HG02981 (cell line): Measurements from ENCODE around the gene RUFY3.
"Not testable (repeated sequence)": the region's sequence is repeated elsewhere in the genome, so short reads cannot be mapped to it uniquely, and the experiment has no call there.

Experiments used
- ATAC-seq: cut with Tn5 transposase; IDR thresholded peaks from one replicate; pipeline ENCODE4 v1.9.1; 2021; ENCODE audit warnings: mild to moderate bottlenecking, moderate library complexity; ENCODE audit not compliant: unreplicated experiment

RUFY3 gene

GRCh38 chr4:70769396-70769795 lies 47.6 kb downstream of the RUFY3 start:
- ATAC-seq, result not testable (repeated sequence)

GRCh38 chr4:70772929-70773555 lies 51.3 kb downstream of the RUFY3 start:
- ATAC-seq, result peak; percentile 82

DNA sequence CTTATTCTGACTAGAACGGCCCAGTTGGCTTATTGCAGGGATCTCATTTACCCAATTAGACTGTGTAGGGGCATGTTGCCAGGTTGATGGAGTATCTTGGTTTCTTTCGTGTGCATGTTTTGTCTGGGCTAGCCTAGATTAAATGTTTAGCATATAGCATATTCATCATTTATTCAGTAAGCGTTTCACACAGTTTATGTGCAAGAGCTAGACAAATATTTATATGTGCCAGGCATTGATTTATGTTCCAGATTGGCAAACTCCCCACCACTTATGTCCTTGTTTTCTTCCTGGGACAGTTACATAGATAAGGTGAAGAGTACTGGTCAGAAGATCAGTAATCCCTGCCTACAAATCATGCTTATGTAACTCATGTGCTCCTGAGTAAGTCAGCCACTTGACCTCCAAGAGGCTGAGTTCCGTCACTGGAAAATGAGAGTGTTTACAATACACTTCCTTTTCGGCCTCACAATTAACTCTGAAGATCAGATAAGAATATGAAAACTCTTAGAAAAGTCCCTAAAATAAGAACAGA lies 57.2 kb downstream of the RUFY3 start:
- ATAC-seq, result no peak

GRCh38 chr4:70783096-70783495 lies 61.3 kb downstream of the RUFY3 start:
- no peak for ATAC-seq

GRCh38 chr4:70787496-70787895 lies 65.7 kb downstream of the RUFY3 start:
- no peak for ATAC-seq

- ATAC-seq, result no peak
These were observed 67.0 kb downstream of the RUFY3 start for GRCh38 chr4:70788733-70789132.

- ATAC-seq, result no peak
These were observed 71.9 kb downstream of the RUFY3 start for GRCh38 chr4:70793626-70794025.

- ATAC-seq, result no peak
These were observed 79.6 kb downstream of the RUFY3 start for GRCh38 chr4:70801265-70801809.

GRCh38 chr4:70802928-70803580 lies 81.3 kb downstream of the RUFY3 start:
- ATAC-seq, result no peak

- no peak for ATAC-seq
These were observed 86.4 kb downstream of the RUFY3 start for GRCh38 chr4:70808151-70808550.

GRCh38 chr4:70815370-70815769 lies 93.6 kb downstream of the RUFY3 start:
- ATAC-seq, result no peak

DNA sequence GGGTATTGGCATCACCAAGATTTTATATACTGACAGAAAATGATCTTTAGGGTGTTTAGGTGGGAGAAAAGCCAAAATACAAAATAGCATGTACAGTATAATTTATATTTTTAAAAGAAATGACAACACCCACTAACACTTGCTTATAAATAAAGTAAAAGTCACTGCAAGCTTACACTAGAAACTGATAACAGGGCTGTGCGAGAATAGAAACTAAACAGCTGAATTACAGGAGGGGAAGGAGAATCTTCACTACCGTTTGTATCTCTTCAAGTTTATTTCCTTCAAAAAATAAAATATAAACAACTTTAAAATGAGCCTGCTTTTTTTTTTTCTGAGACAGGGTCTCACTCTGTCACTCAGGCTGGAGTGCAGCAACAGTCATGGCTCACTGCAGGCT lies 95.1 kb downstream of the RUFY3 start:
- ATAC-seq, result no peak

GRCh38 chr4:70818173-70818855 lies 96.5 kb downstream of the RUFY3 start:
- peak; percentile 65 for ATAC-seq

DNA sequence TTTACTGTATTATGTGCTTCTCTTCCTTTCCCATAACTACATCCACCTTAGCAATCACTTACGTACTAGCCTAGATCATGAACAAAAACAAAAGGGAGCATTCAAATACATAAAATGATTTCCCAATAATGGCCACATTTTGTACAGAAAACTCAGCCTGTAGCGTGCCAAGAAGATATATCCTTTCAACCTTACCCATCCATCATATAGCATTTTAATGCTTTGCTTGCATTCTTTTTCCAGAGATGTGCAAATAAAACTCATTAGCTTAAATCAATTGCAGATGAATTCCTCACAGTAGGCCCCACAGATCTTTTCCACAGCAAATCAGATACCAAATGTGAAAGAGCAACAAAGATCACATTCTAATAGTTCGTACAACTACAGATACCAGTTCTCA lies 97.2 kb downstream of the RUFY3 start:
- ATAC-seq, result no peak

DNA sequence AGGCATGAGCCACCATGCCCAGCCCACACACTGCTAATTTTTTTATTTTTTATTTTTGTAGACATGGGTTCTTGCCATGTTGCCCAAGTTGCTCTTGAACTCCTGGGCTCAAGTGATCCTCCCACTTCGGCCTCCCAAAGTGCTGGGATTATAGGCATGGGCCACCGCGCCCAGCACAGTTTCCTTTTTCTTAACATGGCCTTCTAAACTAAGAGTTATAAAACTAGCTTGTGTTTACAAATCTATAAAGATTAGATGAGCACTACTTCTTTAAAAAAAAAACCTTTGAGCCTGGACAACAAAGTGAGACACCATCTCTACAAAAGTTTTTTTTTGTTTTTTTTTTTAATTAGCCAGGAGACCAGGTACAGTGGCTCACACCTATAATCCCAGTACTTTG lies 107.3 kb downstream of the RUFY3 start:
- no peak for ATAC-seq

- ATAC-seq, result no peak
These were observed 107.7 kb downstream of the RUFY3 start for GRCh38 chr4:70829492-70829891.

DNA sequence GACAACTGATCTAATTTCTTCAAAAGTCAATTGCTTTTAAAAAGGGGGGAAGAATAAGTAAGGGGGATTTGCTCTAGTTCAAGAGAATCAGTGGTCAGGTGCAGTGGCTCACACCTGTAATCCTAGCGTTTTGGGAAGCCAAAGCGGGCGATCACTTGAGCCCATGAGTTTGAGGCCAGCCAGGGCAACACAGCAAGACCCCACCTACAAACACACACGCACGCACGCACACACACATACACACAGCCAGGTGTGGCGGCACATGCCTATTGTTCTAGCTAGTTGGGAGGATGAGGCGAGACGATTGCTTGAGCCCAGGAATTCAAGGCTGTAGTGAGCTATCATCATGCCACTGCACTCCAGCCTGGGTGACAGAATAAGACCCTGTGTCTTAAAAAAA lies 108.3 kb downstream of the RUFY3 start:
- no peak for ATAC-seq

- ATAC-seq, result no peak
These were observed 109.5 kb downstream of the RUFY3 start for GRCh38 chr4:70831293-70831692.

DNA sequence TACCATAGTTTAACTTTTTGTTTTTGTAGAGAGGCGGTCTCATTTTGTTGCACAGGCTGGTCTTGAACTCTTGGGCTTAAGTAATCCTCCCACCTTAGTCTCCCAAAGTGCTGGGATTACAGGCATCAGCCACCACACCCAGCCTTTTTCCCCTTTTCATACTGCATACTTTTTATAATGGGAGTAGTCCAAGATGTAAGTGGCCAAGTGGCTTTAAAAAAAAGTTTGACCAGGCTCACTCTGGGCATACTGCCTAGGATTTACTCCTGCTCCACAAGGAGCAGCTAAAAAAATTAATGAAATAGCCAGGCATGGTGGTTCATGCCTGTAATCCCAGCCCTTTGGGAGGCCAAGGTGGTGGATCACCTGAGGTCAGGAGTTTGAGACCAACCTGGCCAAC lies 111.9 kb downstream of the RUFY3 start:
- ATAC-seq, result no peak

- ATAC-seq, result no peak
These were observed 114.3 kb downstream of the RUFY3 start for GRCh38 chr4:70836081-70836480.

GRCh38 chr4:70838204-70838603 lies 116.4 kb downstream of the RUFY3 start:
- no peak for ATAC-seq
